Measurements from ENCODE around the gene FXYD3.

FXYD3 gene

GRCh38 chr19:35077411-35078223 lies 38.0 kb upstream of the FXYD3 start:
- no peak for TF ChIP-seq CTCF (IDR thresholded peaks at IDR 0.05; ENCODE audit: borderline replicate concordance, control extremely low read depth, extremely low read depth, insufficient read depth, missing control alignments)
- in situ Hi-C loops (cut with MboI; ENCODE audit: low sequenced_read_pairs, unreplicated experiment): no loop called here
- no peak for DNase-seq (ENCODE audit: low spot score)

GRCh38 chr19:35079826-35080225 lies 35.8 kb upstream of the FXYD3 start:
- no peak for DNase-seq (ENCODE audit: low spot score)
- no peak for TF ChIP-seq CTCF (IDR thresholded peaks at IDR 0.05; ENCODE audit: borderline replicate concordance, control extremely low read depth, extremely low read depth, insufficient read depth, missing control alignments)
- in situ Hi-C loops (cut with MboI; ENCODE audit: low sequenced_read_pairs, unreplicated experiment): no loop called here

GRCh38 chr19:35080613-35081170 lies 34.9 kb upstream of the FXYD3 start:
- no peak for DNase-seq (ENCODE audit: low spot score)

GRCh38 chr19:35081201-35081600 lies 34.4 kb upstream of the FXYD3 start:
- TF ChIP-seq CTCF (IDR thresholded peaks at IDR 0.05; ENCODE audit: borderline replicate concordance, control extremely low read depth, extremely low read depth, insufficient read depth, missing control alignments): no peak
- no peak for DNase-seq (ENCODE audit: low spot score)
- in situ Hi-C loops (cut with MboI; ENCODE audit: low sequenced_read_pairs, unreplicated experiment): no loop called here

More at GRCh38 chr19:35080613-35081170, 34.9 kb upstream of the FXYD3 start:
- in situ Hi-C loops (cut with MboI; ENCODE audit: low sequenced_read_pairs, unreplicated experiment): no loop called here
- no peak for TF ChIP-seq CTCF (IDR thresholded peaks at IDR 0.05; ENCODE audit: borderline replicate concordance, control extremely low read depth, extremely low read depth, insufficient read depth, missing control alignments)

GRCh38 chr19:35083691-35084508 lies 31.7 kb upstream of the FXYD3 start:
- no peak for DNase-seq (ENCODE audit: low spot score)
- no peak for TF ChIP-seq CTCF (IDR thresholded peaks at IDR 0.05; ENCODE audit: borderline replicate concordance, control extremely low read depth, extremely low read depth, insufficient read depth, missing control alignments)
- in situ Hi-C loops (cut with MboI; ENCODE audit: low sequenced_read_pairs, unreplicated experiment): no loop called here

- in situ Hi-C loops (cut with MboI; ENCODE audit: low sequenced_read_pairs, unreplicated experiment): no loop called here
- DNase-seq (ENCODE audit: low spot score): no peak
- TF ChIP-seq CTCF (IDR thresholded peaks at IDR 0.05; ENCODE audit: borderline replicate concordance, control extremely low read depth, extremely low read depth, insufficient read depth, missing control alignments): no peak
These were observed 31.2 kb upstream of the FXYD3 start for GRCh38 chr19:35084509-35084762.

Data from GM13976 (cell line).